B cell (primary cell): ENCODE data around the gene IPMK. TPM values are rescaled to one million over a fixed set of nuclear protein-coding genes. Genes with fewer than 3 reads are reported as not detected.

ENCODE experiments used
- ATAC-seq: fragments of 200-7000 bp; cut with Tn5 transposase; one replicate; pipeline ENCODE4 v1.10.0; 2021; ENCODE audit warnings: low read depth, mild to moderate bottlenecking, moderate number of reproducible peaks, moderate library complexity
- CTCF ChIA-PET: fragments of 350-600 bp; sonication (Branson Sonifier 250); formaldehyde crosslinking; loops from one replicate; lab custom pipeline; 2021; ENCODE audit warnings: antibody characterized with exemption, inconsistent platforms; lab: Charles Lee
- POLR2A ChIA-PET: fragments of 350-600 bp; sonication (Branson Sonifier 250); formaldehyde crosslinking; loops from one replicate; lab custom pipeline; 2021; ENCODE audit warnings: antibody characterized with exemption; lab: Charles Lee
- DNase-seq: peaks from one replicate; pipeline ENCODE4 v3.0.0; 2013
- H2AFZ ChIP-seq: 2 replicates; pipeline ENCODE4 v1.6.1; 2012; ENCODE audit warnings: mild to moderate bottlenecking, low read depth, low read length; ENCODE audit not compliant: insufficient read depth, poor library complexity, severe bottlenecking
- H3K27ac ChIP-seq, 2 donors: 1 replicate in 1 of 2; 2 replicates in 1 of 2; pipeline ENCODE4 v1.5.1; 2012 to 2013; ENCODE audit warnings: low read length in 2 of 2, mild to moderate bottlenecking in 2 of 2, moderate library complexity in 1 of 2
- H3K27me3 ChIP-seq, 4 experiments: fragments of 200-600 bp in 1 of 4; sonication (generic) in 1 of 4; replicated peaks in 1 of 4; 1 replicate in 2 of 4; 2 replicates in 2 of 4; pipeline versions ENCODE4 v1.6.1 to v1.7.0; 2013 to 2016; ENCODE audit warnings: low read length in 3 of 4, mild to moderate bottlenecking in 2 of 4, mixed read lengths in 1 of 4, moderate library complexity in 1 of 4; ENCODE audit not compliant: insufficient read depth in 4 of 4, control insufficient read depth in 3 of 4; ENCODE audit errors: control extremely low read depth in 1 of 4
- H3K36me3 ChIP-seq, 2 experiments: replicated peaks in 1 of 2; 1 replicate in 1 of 2; 2 replicates in 1 of 2; pipeline versions ENCODE4 v1.6.1 to v1.7.1; 2013; ENCODE audit warnings: low read length in 1 of 2; ENCODE audit not compliant: insufficient read depth in 2 of 2, control insufficient read depth in 1 of 2; ENCODE audit errors: control extremely low read depth in 1 of 2, extremely low read depth in 1 of 2
- H3K4me1 ChIP-seq, 2 donors: fragments of 200-600 bp in 1 of 2; sonication (generic) in 1 of 2; 1 replicate in 1 of 2; 2 replicates in 1 of 2; pipeline versions ENCODE4 v1.5.1 to v1.6.1; 2013 to 2017; ENCODE audit warnings: low read length in 2 of 2; ENCODE audit not compliant: control insufficient read depth in 2 of 2, insufficient read depth in 2 of 2
- H3K4me2 ChIP-seq: replicated peaks from 2 replicates; pipeline ENCODE3; 2012; ENCODE audit warnings: mild to moderate bottlenecking, low read depth, low read length; ENCODE audit not compliant: poor library complexity, severe bottlenecking
- H3K4me3 ChIP-seq, 5 experiments: fragments of 200-600 bp in 1 of 5; sonication (generic) in 1 of 5; 1 replicate in 3 of 5; 2 replicates in 2 of 5; pipeline versions ENCODE4 v1.5.1 to v1.7.0; 2011 to 2016; ENCODE audit warnings: low read length in 4 of 5, mild to moderate bottlenecking in 4 of 5, low read depth in 2 of 5, control low read depth in 1 of 5, moderate library complexity in 1 of 5; ENCODE audit not compliant: insufficient read depth in 1 of 5; ENCODE audit errors: control extremely low read depth in 1 of 5, extremely low read depth in 1 of 5
- H3K79me2 ChIP-seq: fragments of 200-600 bp; sonication (generic); one replicate; pipeline ENCODE4 v1.6.0; 2016; ENCODE audit warnings: low read length; ENCODE audit not compliant: control insufficient read depth, insufficient read depth
- H3K9ac ChIP-seq: fragments of 200-600 bp; sonication (generic); 2 replicates; pipeline ENCODE4 v1.6.1; 2017; ENCODE audit warnings: mild to moderate bottlenecking, low read length, moderate library complexity
- H3K9me3 ChIP-seq, 3 donors: one replicate each; pipeline versions ENCODE4 v1.6.1 to v1.7.1; 2013; ENCODE audit warnings: low read length in 2 of 3; ENCODE audit not compliant: control insufficient read depth in 2 of 3, insufficient read depth in 1 of 3; ENCODE audit errors: control extremely low read depth in 1 of 3
- H4K20me1 ChIP-seq: 2 replicates; pipeline ENCODE4 v1.6.0; 2012; ENCODE audit warnings: mild to moderate bottlenecking, low read length; ENCODE audit not compliant: insufficient read depth, control insufficient read depth, poor library complexity, severe bottlenecking
- H3K27ac Mint-ChIP-seq: one replicate; pipeline ENCODE4 v1.8.0; 2021; ENCODE audit warnings: mixed read lengths
- H3K27me3 Mint-ChIP-seq: one replicate; pipeline ENCODE4 v1.8.0; 2021; ENCODE audit warnings: mixed read lengths
- H3K4me1 Mint-ChIP-seq: one replicate; pipeline ENCODE4 v1.8.0; 2021; ENCODE audit warnings: mixed read lengths
- H3K4me3 Mint-ChIP-seq: one replicate; pipeline ENCODE4 v1.8.0; 2021; ENCODE audit warnings: mixed read lengths
- H3K9me3 Mint-ChIP-seq: one replicate; pipeline ENCODE4 v1.8.0; 2022; ENCODE audit warnings: mixed read lengths; ENCODE audit not compliant: insufficient read depth
- EZH2 ChIP-seq: IDR thresholded peaks from 2 replicates; pipeline ENCODE4 v1.6.1; 2012; ENCODE audit warnings: borderline replicate concordance, low read depth, mild to moderate bottlenecking, moderate library complexity, low read length; ENCODE audit not compliant: insufficient read depth, poor library complexity, severe bottlenecking
- WGBS: methylation state at CpG from one replicate; pipeline ENCODE4 v1.1.5; 2013; ENCODE audit warnings: missing lambda C conversion rate; ENCODE audit not compliant: insufficient coverage; 5-methylcytosine and 5-hydroxymethylcytosine counted together
- intact Hi-C: fragments of 100-400 bp; cut with micrococcal nuclease; formaldehyde crosslinking; loops from one replicate; pipeline ENCODE4 v1.10.0; 2022
- polyA plus RNA-seq: library from polyadenylated mRNA; depleted of rRNA; stranded (reverse); fragments of >200 nt; gene quantifications from 2 replicates; pipeline ENCODE4 v1.2.3, GENCODE V29; 2012
- total RNA-seq, 2 donors: library from RNA; stranded (reverse); fragments of 120-200 nt in 1 of 2; gene quantifications; 1 replicate in 1 of 2; 2 replicates in 1 of 2; pipeline versions ENCODE4 v1.2.3 to v1.2.4, GENCODE V29; 2013 to 2022
- TF ChIP-seq, protein P1 (sequence below): fragments of 200-600 bp; IDR thresholded peaks from one replicate; pipeline ENCODE4 v1.8.0; 2022; ENCODE audit warnings: antibody characterized with exemption, mild to moderate bottlenecking

IPMK gene
- total and polyA plus RNA-seq, 2 donors (not counting 1 experiment from before 2014, with no cell fraction given) = 1.9 to 8.6 TPM

DNA sequence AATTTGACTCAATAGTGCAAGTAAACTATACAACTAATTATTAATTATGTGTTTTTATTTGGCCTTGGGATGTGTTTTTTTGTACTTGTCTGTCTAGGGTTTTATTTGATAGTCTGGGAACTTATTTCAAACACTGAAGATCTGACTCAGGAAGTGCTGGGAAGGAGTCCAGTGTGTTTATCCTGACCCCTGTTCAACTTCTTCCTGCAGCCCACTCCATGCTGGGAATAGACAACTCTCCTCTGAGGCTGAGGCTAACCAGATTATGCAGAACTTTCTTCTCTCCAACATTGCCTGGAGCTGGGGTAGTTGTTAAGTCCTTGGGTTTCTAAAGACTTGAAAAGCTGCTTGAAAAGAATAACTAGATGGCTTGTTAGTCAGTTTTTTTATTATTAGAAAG is 8.2 kb upstream of the IPMK start:
- no peaks in the 10 kb centered on the region for H4K20me1 ChIP-seq
- ATAC-seq = no peak
- no peak overlapping the region for H2AFZ ChIP-seq
- CTCF ChIA-PET = interaction anchor here (0.7 to 3.7 kb wide), 3 partner anchors 14 to 15 kb away, joined by 3 to 14 read pairs (median 6); no protein-coding TSS in a partner anchor
- no peak overlapping the region for H3K27ac ChIP-seq
- no peak for TF ChIP-seq EZH2
- TF ChIP-seq, protein P1, sequence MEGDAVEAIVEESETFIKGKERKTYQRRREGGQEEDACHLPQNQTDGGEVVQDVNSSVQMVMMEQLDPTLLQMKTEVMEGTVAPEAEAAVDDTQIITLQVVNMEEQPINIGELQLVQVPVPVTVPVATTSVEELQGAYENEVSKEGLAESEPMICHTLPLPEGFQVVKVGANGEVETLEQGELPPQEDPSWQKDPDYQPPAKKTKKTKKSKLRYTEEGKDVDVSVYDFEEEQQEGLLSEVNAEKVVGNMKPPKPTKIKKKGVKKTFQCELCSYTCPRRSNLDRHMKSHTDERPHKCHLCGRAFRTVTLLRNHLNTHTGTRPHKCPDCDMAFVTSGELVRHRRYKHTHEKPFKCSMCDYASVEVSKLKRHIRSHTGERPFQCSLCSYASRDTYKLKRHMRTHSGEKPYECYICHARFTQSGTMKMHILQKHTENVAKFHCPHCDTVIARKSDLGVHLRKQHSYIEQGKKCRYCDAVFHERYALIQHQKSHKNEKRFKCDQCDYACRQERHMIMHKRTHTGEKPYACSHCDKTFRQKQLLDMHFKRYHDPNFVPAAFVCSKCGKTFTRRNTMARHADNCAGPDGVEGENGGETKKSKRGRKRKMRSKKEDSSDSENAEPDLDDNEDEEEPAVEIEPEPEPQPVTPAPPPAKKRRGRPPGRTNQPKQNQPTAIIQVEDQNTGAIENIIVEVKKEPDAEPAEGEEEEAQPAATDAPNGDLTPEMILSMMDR = no peak
- intact Hi-C loops = no loop called here
- H3K4me1 ChIP-seq = no peaks in the 10 kb centered on the region
- peaks cover 27% of the 10 kb centered on the region for H3K79me2 ChIP-seq
- H3K9me3 ChIP-seq = no peaks in the 10 kb centered on the region
- H3K27ac Mint-ChIP-seq = no peak overlapping the region
- H3K27me3 ChIP-seq = no peaks in the 10 kb centered on the region
- no peaks in the 10 kb centered on the region for H3K9me3 Mint-ChIP-seq
- H3K27me3 Mint-ChIP-seq = no peaks in the 10 kb centered on the region
- H3K4me3 Mint-ChIP-seq = no peak overlapping the region
- H3K4me2 ChIP-seq = no peak overlapping the region
- POLR2A ChIA-PET = no interaction called here
- no peak overlapping the region for H3K4me3 ChIP-seq
- DNase-seq = no peak
- no peak overlapping the region for H3K9ac ChIP-seq
- H3K36me3 ChIP-seq = peaks cover 7 to 10% of the 10 kb centered on the region in 2 experiments
- peaks cover 4% of the 10 kb centered on the region for H3K4me1 Mint-ChIP-seq

DNA sequence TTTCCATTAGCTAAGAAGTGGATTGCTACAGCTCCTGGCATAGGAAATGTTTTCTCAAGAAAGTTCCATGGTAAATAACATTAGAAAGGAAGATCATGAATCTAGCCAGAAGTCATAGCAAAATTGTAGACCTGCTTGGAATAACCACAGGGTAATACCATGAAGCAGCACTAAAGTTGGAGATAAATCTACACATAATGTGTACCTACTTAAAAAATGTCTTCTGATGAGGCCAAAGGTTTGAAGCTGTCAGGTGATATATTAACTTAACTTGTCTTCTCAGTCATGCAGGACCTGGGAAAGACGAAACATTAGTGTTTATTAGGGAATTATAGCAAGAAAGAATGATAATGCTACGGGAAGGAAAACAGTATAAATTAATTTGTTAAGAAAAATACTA is 7.6 kb upstream of the IPMK start:
- no CpG with 5 or more reads among the region's 2 CpGs for WGBS
- Histone ChIP-seq H2AFZ (no peak overlapping the region), H3K9ac (no peak overlapping the region), H3K4me1 (no peaks in the 10 kb centered on the region), H3K36me3 (peaks cover 7 to 10% of the 10 kb centered on the region in 2 experiments), H4K20me1 (no peaks in the 10 kb centered on the region), H3K79me2 (peaks cover 34% of the 10 kb centered on the region), H3K4me3 (no peak overlapping the region), H3K27me3 (no peaks in the 10 kb centered on the region), H3K4me2 (no peak overlapping the region), H3K9me3 (no peaks in the 10 kb centered on the region), H3K27ac (no peak overlapping the region)
- Mint-ChIP-seq H3K27ac (no peak overlapping the region), H3K4me1 (peaks cover 3% of the 10 kb centered on the region), H3K4me3 (no peak overlapping the region), H3K9me3 (no peaks in the 10 kb centered on the region), H3K27me3 (no peaks in the 10 kb centered on the region)
- DNase-seq = no peak
- TF ChIP-seq, protein P1 = no peak
- no peak for TF ChIP-seq EZH2
- CTCF ChIA-PET = interaction anchor here (0.6 to 3.7 kb wide), 2 partner anchors 15 to 100 kb away, joined by 4 to 14 read pairs; no protein-coding TSS in a partner anchor
- ATAC-seq = no peak
- intact Hi-C loops = no loop called here
- POLR2A ChIA-PET = no interaction called here
